ENCODE results near the gene UNC80.

UNC80 gene

GRCh38 chr2:209817844-209818271 is 46.2 kb downstream of the UNC80 start:
- no peak for DNase-seq (ENCODE audit: low read depth)

- DNase-seq (ENCODE audit: low read depth): no peak
Measured at GRCh38 chr2:209818939-209819338, 47.3 kb downstream of the UNC80 start.

GRCh38 chr2:209821806-209822205 is 50.2 kb downstream of the UNC80 start:
- DNase-seq (ENCODE audit: low read depth): no peak

- no peak for DNase-seq (ENCODE audit: low read depth)
Measured at GRCh38 chr2:209823484-209823883, 51.9 kb downstream of the UNC80 start.

- no peak for DNase-seq (ENCODE audit: low read depth)
Measured at GRCh38 chr2:209824391-209824790, 52.8 kb downstream of the UNC80 start.

- DNase-seq (ENCODE audit: low read depth): no peak
Measured at GRCh38 chr2:209830722-209831465, 59.3 kb downstream of the UNC80 start.

GRCh38 chr2:209834767-209835166 is 63.1 kb downstream of the UNC80 start:
- no peak for DNase-seq (ENCODE audit: low read depth)

GRCh38 chr2:209840434-209840833 is 68.8 kb downstream of the UNC80 start:
- no peak for DNase-seq (ENCODE audit: low read depth)

- DNase-seq (ENCODE audit: low read depth): no peak
Measured at GRCh38 chr2:209845666-209846065, 74.0 kb downstream of the UNC80 start.

GRCh38 chr2:209864716-209865295 is 93.2 kb downstream of the UNC80 start:
- no peak for DNase-seq (ENCODE audit: low read depth)

GRCh38 chr2:209868271-209868994 is 96.8 kb downstream of the UNC80 start:
- no peak for DNase-seq (ENCODE audit: low read depth)

GRCh38 chr2:209870067-209870466 is 98.4 kb downstream of the UNC80 start:
- DNase-seq (ENCODE audit: low read depth): no peak

- no peak for DNase-seq (ENCODE audit: low read depth)
Measured at GRCh38 chr2:209872675-209873074, 101.0 kb downstream of the UNC80 start.

GRCh38 chr2:209875270-209875669 is 103.6 kb downstream of the UNC80 start:
- no peak for DNase-seq (ENCODE audit: low read depth)

GRCh38 chr2:209876211-209876610 is 104.6 kb downstream of the UNC80 start:
- no peak for DNase-seq (ENCODE audit: low read depth)

GRCh38 chr2:209878701-209879100 is 107.1 kb downstream of the UNC80 start:
- DNase-seq (ENCODE audit: low read depth): no peak

- no peak for DNase-seq (ENCODE audit: low read depth)
Measured at GRCh38 chr2:209900638-209901037, 129.0 kb downstream of the UNC80 start.

- no peak for DNase-seq (ENCODE audit: low read depth)
Measured at GRCh38 chr2:209901172-209901571, 129.5 kb downstream of the UNC80 start.

- no peak for DNase-seq (ENCODE audit: low read depth)
Measured at GRCh38 chr2:209905691-209906090, 134.1 kb downstream of the UNC80 start.

GRCh38 chr2:209907746-209908145 is 136.1 kb downstream of the UNC80 start:
- no peak for DNase-seq (ENCODE audit: low read depth)

GRCh38 chr2:209908511-209908910 is 136.9 kb downstream of the UNC80 start:
- no peak for DNase-seq (ENCODE audit: low read depth)

GRCh38 chr2:209911486-209911885 is 139.9 kb downstream of the UNC80 start:
- DNase-seq (ENCODE audit: low read depth): no peak

- no peak for DNase-seq (ENCODE audit: low read depth)
Measured at GRCh38 chr2:209913786-209914345, 142.2 kb downstream of the UNC80 start.
